Measurements from ENCODE around the gene C2CD2.

Gene C2CD2

GRCh38 chr21:41907496-41908258 lies 46.1 kb downstream of the C2CD2 start:
- ATAC-seq, result no peak

GRCh38 chr21:41906770-41907169 lies 47.0 kb downstream of the C2CD2 start:
- ATAC-seq, result no peak
- TF ChIP-seq ZFP3 (CRISPR knock-in tag; IDR thresholded peaks at IDR 0.05) (no peak), ESRRG (CRISPR knock-in tag; IDR thresholded peaks at IDR 0.05) (no peak), ARNTL (CRISPR knock-in tag; IDR thresholded peaks at IDR 0.05; ENCODE audit: borderline replicate concordance, low read depth) (no peak), ZNF565 (CRISPR knock-in tag; conservative IDR thresholded peaks at IDR 0.05; ENCODE audit: low read depth) (no peak), PPARA (CRISPR knock-in tag; IDR thresholded peaks at IDR 0.05; ENCODE audit: borderline replicate concordance) (no peak), RARB (CRISPR knock-in tag; IDR thresholded peaks at IDR 0.05) (no peak), CREB5 (CRISPR knock-in tag; IDR thresholded peaks at IDR 0.05; ENCODE audit: low read depth) (no peak), ZNF70 (CRISPR knock-in tag; IDR thresholded peaks at IDR 0.05) (no peak), ZFP30 (CRISPR knock-in tag; IDR thresholded peaks at IDR 0.05) (no peak), ZC3H10 (CRISPR knock-in tag; IDR thresholded peaks at IDR 0.05) (no peak), POU6F1 (CRISPR knock-in tag; IDR thresholded peaks at IDR 0.05; ENCODE audit: borderline replicate concordance, low read depth) (no peak)

More at GRCh38 chr21:41907496-41908258, 46.1 kb downstream of the C2CD2 start:
- no peak for TF ChIP-seq TCF4 (CRISPR knock-in tag; IDR thresholded peaks at IDR 0.05; ENCODE audit: borderline replicate concordance)
- TF ChIP-seq PPARA (CRISPR knock-in tag; IDR thresholded peaks at IDR 0.05; ENCODE audit: borderline replicate concordance), result no peak
- no peak for TF ChIP-seq GLIS3 (CRISPR knock-in tag; IDR thresholded peaks at IDR 0.05)
- no peak for TF ChIP-seq POU6F1 (CRISPR knock-in tag; IDR thresholded peaks at IDR 0.05; ENCODE audit: borderline replicate concordance, low read depth)
- TF ChIP-seq OSR1 (CRISPR knock-in tag; IDR thresholded peaks at IDR 0.05), result no peak
- TF ChIP-seq SNAI2 (CRISPR knock-in tag; IDR thresholded peaks at IDR 0.05), result no peak
- no peak for TF ChIP-seq CSDC2 (CRISPR knock-in tag; IDR thresholded peaks at IDR 0.05)
- TF ChIP-seq ZNF565 (CRISPR knock-in tag; conservative IDR thresholded peaks at IDR 0.05; ENCODE audit: low read depth), result no peak
- no peak for TF ChIP-seq ISL1 (CRISPR knock-in tag; IDR thresholded peaks at IDR 0.05)
- TF ChIP-seq TSHZ2 (CRISPR knock-in tag; IDR thresholded peaks at IDR 0.05), result no peak
- TF ChIP-seq CSRNP3 (CRISPR knock-in tag; IDR thresholded peaks at IDR 0.05), result no peak
- TF ChIP-seq ZNF70 (CRISPR knock-in tag; IDR thresholded peaks at IDR 0.05), result no peak
- TF ChIP-seq ZNF8 (CRISPR knock-in tag; IDR thresholded peaks at IDR 0.05), result no peak
- no peak for TF ChIP-seq BACH2 (CRISPR knock-in tag; IDR thresholded peaks at IDR 0.05; ENCODE audit: borderline replicate concordance)
- no peak for TF ChIP-seq ZFP30 (CRISPR knock-in tag; IDR thresholded peaks at IDR 0.05)
- no peak for TF ChIP-seq CREB5 (CRISPR knock-in tag; IDR thresholded peaks at IDR 0.05; ENCODE audit: low read depth)
- no peak for TF ChIP-seq ZFP3 (CRISPR knock-in tag; IDR thresholded peaks at IDR 0.05)
- TF ChIP-seq ARNTL (CRISPR knock-in tag; IDR thresholded peaks at IDR 0.05; ENCODE audit: borderline replicate concordance, low read depth), result no peak
- TF ChIP-seq TOX (CRISPR knock-in tag; IDR thresholded peaks at IDR 0.05; ENCODE audit: borderline replicate concordance), result no peak
- TF ChIP-seq ZC3H10 (CRISPR knock-in tag; IDR thresholded peaks at IDR 0.05), result no peak

All from SK-N-SH treated with all-trans-retinoic acid at 6 μM for 48 hours (cell line).